Kidney (tissue), 14 donors: ENCODE results near the gene HMG20B. TPM values are rescaled to one million over a fixed set of nuclear protein-coding genes. Genes with fewer than 3 reads are reported as not detected.

ENCODE experiments used
- DNase-seq, 5 donors: peaks; one replicate each; pipeline ENCODE4 v3.0.0-alpha.2; 2013 to 2020
- FAIRE-seq: peaks from 2 replicates; lab custom pipeline; 2012; peaks lifted over from hg19 to GRCh38; lab: Jason Lieb, UNC
- H3K27ac ChIP-seq, 2 donors: one replicate each; pipeline ENCODE4 v1.7.0; 2013; ENCODE audit warnings: low read depth in 2 of 2, low read length in 2 of 2, inconsistent platforms in 1 of 2
- H3K27me3 ChIP-seq: one replicate; pipeline ENCODE4 v1.7.1; 2013; ENCODE audit warnings: low read length, inconsistent platforms; ENCODE audit not compliant: control insufficient read depth, insufficient read depth
- H3K36me3 ChIP-seq, 3 donors: one replicate each; pipeline versions ENCODE4 v1.7.0 to v1.7.1; 2013; ENCODE audit warnings: low read length in 3 of 3, control low read depth in 1 of 3, inconsistent platforms in 1 of 3; ENCODE audit not compliant: insufficient read depth in 3 of 3, control insufficient read depth in 2 of 3
- H3K4me1 ChIP-seq, 3 donors: one replicate each; pipeline versions ENCODE4 v1.7.0 to v1.7.1; 2013; ENCODE audit warnings: low read length in 3 of 3, inconsistent platforms in 1 of 3, low read depth in 1 of 3; ENCODE audit not compliant: control insufficient read depth in 2 of 3, insufficient read depth in 2 of 3
- H3K4me3 ChIP-seq, 3 donors: one replicate each; pipeline versions ENCODE4 v1.7.0 to v1.8.1; 2013; ENCODE audit warnings: low read length in 3 of 3, control low read depth in 1 of 3, inconsistent platforms in 1 of 3
- H3K9ac ChIP-seq, 3 donors: one replicate each; pipeline versions ENCODE4 v1.7.0 to v1.7.1; 2013; ENCODE audit warnings: low read length in 3 of 3, control low read depth in 1 of 3, inconsistent platforms in 1 of 3
- H3K9me3 ChIP-seq, 3 donors: one replicate each; pipeline versions ENCODE4 v1.7.0 to v1.7.1; 2013; ENCODE audit warnings: low read length in 3 of 3, control low read depth in 1 of 3, inconsistent platforms in 1 of 3; ENCODE audit not compliant: control insufficient read depth in 2 of 3, insufficient read depth in 1 of 3
- intact Hi-C: fragments of 100-400 bp; cut with DNase I; formaldehyde crosslinking; loops from one replicate; pipeline ENCODE4 v1.11.1; 2022
- polyA plus RNA-seq: library from polyadenylated mRNA; stranded (reverse); fragments of 350-450 nt; fragmentation: Illumina TruSeq; extraction: RNeasy Lipid Tissue Mini Kit (QIAGEN cat#74804); gene quantifications from one replicate; pipeline ENCODE4 v1.2.3, GENCODE V29; 2014; ENCODE audit warnings: low read depth, low replicate concordance; ENCODE audit not compliant: insufficient read depth
- total RNA-seq: library from RNA; stranded (reverse); fragmentation: NEBNext Ultra II Directional; extraction: Animal tissue kit (Norgen Biotek cat#: 25700); gene quantifications from one replicate; pipeline ENCODE4 v1.2.1, GENCODE V29; 2021
- TF ChIP-seq, protein P1 (sequence below): IDR thresholded peaks from 3 replicates; pipeline ENCODE4 v1.5.1; 2012; ENCODE audit warnings: mild to moderate bottlenecking, moderate library complexity, borderline replicate concordance; ENCODE audit not compliant: insufficient read depth; ENCODE audit errors: extremely low read depth
- donor health status: control.
- donor health status: control.
- donor health status: control.
- donor health status: control.
- donor health status: control.
- donor health status: DM: yes; HTN: yes; CAD: no.
- donor health status: Normal renal cell carcinoma (clear cell type).

Gene HMG20B
- total and polyA plus RNA-seq, 2 donors from 2014 or later, result 69.7 to 82.6 TPM

- H3K27me3 ChIP-seq, result no peaks in the 10 kb centered on the region
- no peaks in the 10 kb centered on the region for H3K9me3 ChIP-seq
- H3K4me3 ChIP-seq, result peak within 1 kb of the TSS; percentile 66 to 97 (median 86)
- intact Hi-C loops, result no loop called here
- FAIRE-seq, result peak; percentile 93
- DNase-seq, result peak; percentile 98 to 99 (median 99)
- no peaks in the 10 kb centered on the region for H3K36me3 ChIP-seq
- TF ChIP-seq, protein P1, sequence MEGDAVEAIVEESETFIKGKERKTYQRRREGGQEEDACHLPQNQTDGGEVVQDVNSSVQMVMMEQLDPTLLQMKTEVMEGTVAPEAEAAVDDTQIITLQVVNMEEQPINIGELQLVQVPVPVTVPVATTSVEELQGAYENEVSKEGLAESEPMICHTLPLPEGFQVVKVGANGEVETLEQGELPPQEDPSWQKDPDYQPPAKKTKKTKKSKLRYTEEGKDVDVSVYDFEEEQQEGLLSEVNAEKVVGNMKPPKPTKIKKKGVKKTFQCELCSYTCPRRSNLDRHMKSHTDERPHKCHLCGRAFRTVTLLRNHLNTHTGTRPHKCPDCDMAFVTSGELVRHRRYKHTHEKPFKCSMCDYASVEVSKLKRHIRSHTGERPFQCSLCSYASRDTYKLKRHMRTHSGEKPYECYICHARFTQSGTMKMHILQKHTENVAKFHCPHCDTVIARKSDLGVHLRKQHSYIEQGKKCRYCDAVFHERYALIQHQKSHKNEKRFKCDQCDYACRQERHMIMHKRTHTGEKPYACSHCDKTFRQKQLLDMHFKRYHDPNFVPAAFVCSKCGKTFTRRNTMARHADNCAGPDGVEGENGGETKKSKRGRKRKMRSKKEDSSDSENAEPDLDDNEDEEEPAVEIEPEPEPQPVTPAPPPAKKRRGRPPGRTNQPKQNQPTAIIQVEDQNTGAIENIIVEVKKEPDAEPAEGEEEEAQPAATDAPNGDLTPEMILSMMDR, result no peak
- peak within 1 kb of the TSS; percentile 96 to 99 for H3K27ac ChIP-seq
- peak within 1 kb of the TSS; percentile 74 to 86 (median 82) for H3K9ac ChIP-seq
- peaks cover 0 to 17% (median 4%) of the 10 kb centered on the region in 3 donors for H3K4me1 ChIP-seq
Observed at GRCh38 chr19:3626473-3627350, 54.0 kb downstream of the HMG20B start, which contains the start of gene CACTIN. CACTIN (minus strand) TSS chr19:3626790; CDS start chr19:3626762, 28 bp downstream.

GRCh38 chr19:3627351-3627723, 54.6 kb downstream of the HMG20B start:
- Histone ChIP-seq H3K27ac (peak overlapping the region in 1 of 2 donors; percentile 4), H3K9me3 (no peaks in the 10 kb centered on the region), H3K36me3 (no peaks in the 10 kb centered on the region), H3K9ac (no peak overlapping the region), H3K4me3 (peak overlapping the region; percentile 28 to 97 (median 51)), H3K27me3 (no peaks in the 10 kb centered on the region), H3K4me1 (peaks cover 0 to 17% (median 4%) of the 10 kb centered on the region in 3 donors)
- DNase-seq (peak in 1 of 5 donors; percentile 71), FAIRE-seq (no peak)
- TF ChIP-seq, protein P1, result no peak
- intact Hi-C loops, result no loop called here

Other genes with a start within 250 kb of the HMG20B start
- gene NFIC, start 206.4 kb upstream of the HMG20B start, total RNA-seq, result 173 TPM
- gene NFIC, start 206.4 kb upstream of the HMG20B start, polyA plus RNA-seq, result 20.3 TPM
- 49.8 TPM for gene SMIM24, start 92.4 kb upstream of the HMG20B start, total RNA-seq
- 1,108 TPM for gene SMIM24, start 92.4 kb upstream of the HMG20B start, polyA plus RNA-seq
- gene SMIM44, start 89.5 kb upstream of the HMG20B start, total RNA-seq, result not detected
- gene SMIM44, start 89.5 kb upstream of the HMG20B start, polyA plus RNA-seq, result not detected
- 12.2 TPM for gene DOHH, start 72.3 kb upstream of the HMG20B start, total RNA-seq
- 20.2 TPM for gene DOHH, start 72.3 kb upstream of the HMG20B start, polyA plus RNA-seq
- gene FZR1, start 66.6 kb upstream of the HMG20B start, total RNA-seq, result 48.0 TPM
- 28.4 TPM for gene FZR1, start 66.6 kb upstream of the HMG20B start, polyA plus RNA-seq
- gene TEKTIP1, start 33.8 kb upstream of the HMG20B start, total RNA-seq, result 9.2 TPM
- gene TEKTIP1, start 33.8 kb upstream of the HMG20B start, polyA plus RNA-seq, result 1.2 TPM
- 124 TPM for gene MFSD12, start 15.4 kb upstream of the HMG20B start, total RNA-seq
- gene MFSD12, start 15.4 kb upstream of the HMG20B start, polyA plus RNA-seq, result 113 TPM
- gene GIPC3, start 12.5 kb downstream of the HMG20B start, total RNA-seq, result 2.1 TPM
- gene GIPC3, start 12.5 kb downstream of the HMG20B start, polyA plus RNA-seq, result 2.1 TPM
- gene TBXA2R, start 33.9 kb downstream of the HMG20B start, total RNA-seq, result 6.7 TPM
- gene TBXA2R, start 33.9 kb downstream of the HMG20B start, polyA plus RNA-seq, result 8.8 TPM
- gene CACTIN, start 53.8 kb downstream of the HMG20B start, total RNA-seq, result 23.9 TPM
- gene CACTIN, start 53.8 kb downstream of the HMG20B start, polyA plus RNA-seq, result 11.6 TPM
- 35.6 TPM for gene PIP5K1C, start 127.5 kb downstream of the HMG20B start, total RNA-seq
- gene PIP5K1C, start 127.5 kb downstream of the HMG20B start, polyA plus RNA-seq, result 11.2 TPM
- 26.5 TPM for gene TJP3, start 135.4 kb downstream of the HMG20B start, total RNA-seq
- 32.5 TPM for gene TJP3, start 135.4 kb downstream of the HMG20B start, polyA plus RNA-seq
- gene APBA3, start 188.7 kb downstream of the HMG20B start, total RNA-seq, result 27.5 TPM
- gene APBA3, start 188.7 kb downstream of the HMG20B start, polyA plus RNA-seq, result 17.1 TPM
- 57.6 TPM for gene MRPL54, start 189.7 kb downstream of the HMG20B start, total RNA-seq
- 151 TPM for gene MRPL54, start 189.7 kb downstream of the HMG20B start, polyA plus RNA-seq
- gene RAX2, start 199.3 kb downstream of the HMG20B start, total RNA-seq, result not detected
- gene RAX2, start 199.3 kb downstream of the HMG20B start, polyA plus RNA-seq, result not detected
- 2.7 TPM for gene MATK, start 213.4 kb downstream of the HMG20B start, total RNA-seq
- gene MATK, start 213.4 kb downstream of the HMG20B start, polyA plus RNA-seq, result 4.2 TPM